GM12878 (cell line): ENCODE measurements around the gene UGT3A2. TPM values are rescaled to one million over a fixed set of nuclear protein-coding genes. Genes with fewer than 3 reads are reported as not detected.

Experiments used
- ATAC-seq: fragments of 200-7000 bp; cut with Tn5 transposase; 3 replicates; pipeline ENCODE4 v1.9.1; 2020; ENCODE audit warnings: mild to moderate bottlenecking, moderate library complexity
- BruUV-seq: library from RNA; stranded (reverse); fragments of 400-500 nt; replicated peaks from 2 replicates; lab custom pipeline; 2021; lab: Mats Ljungman, UMichigan
- CTCF ChIA-PET: fragments of 300-600 bp; sonication (Branson Sonifier 250); formaldehyde crosslinking; extraction: SDS; loops from one replicate; lab custom pipeline; 2021; ENCODE audit warnings: inconsistent platforms; lab: Yijun Ruan, JAX
- POLR2A ChIA-PET: fragments of 350-600 bp; formaldehyde crosslinking; extraction: SDS; loops from one replicate; lab custom pipeline; 2021; ENCODE audit warnings: inconsistent platforms; lab: Charles Lee
- RAD21 ChIA-PET: fragments of 300-600 bp; sonication (Branson Sonifier 250); formaldehyde crosslinking; loops from one replicate; lab custom pipeline; 2023; ENCODE audit warnings: antibody characterized with exemption; ENCODE audit not compliant: unreplicated experiment; lab: Charles Lee
- SMC1A ChIA-PET: fragments of 300-600 bp; sonication (Branson Sonifier 250); formaldehyde crosslinking; loops from one replicate; lab custom pipeline; 2023; ENCODE audit not compliant: unreplicated experiment, uncharacterized antibody; lab: Charles Lee
- DNase-seq: peaks from one replicate; pipeline ENCODE4 v3.0.0-alpha.2; 2011; ENCODE audit warnings: low read depth, low spot score
- FAIRE-seq: peaks from 3 replicates; lab custom pipeline; 2011; peaks lifted over from hg19 to GRCh38; lab: Jason Lieb, UNC
- H2AFZ ChIP-seq: 2 replicates; pipeline ENCODE4 v1.6.0; 2011; ENCODE audit warnings: low read depth, low read length, control low read depth; ENCODE audit not compliant: control insufficient read depth
- H3K27ac ChIP-seq: 2 replicates; pipeline ENCODE4 v1.5.1; 2011; ENCODE audit warnings: control low read depth; ENCODE audit not compliant: control insufficient read depth, insufficient read depth
- H3K27me3 ChIP-seq, 2 experiments: replicated peaks in 1 of 2; 2 replicates each; pipeline versions ENCODE4 v1.6.0 to v1.6.1; 2011; ENCODE audit warnings: low read length in 1 of 2; ENCODE audit not compliant: control insufficient read depth in 2 of 2, insufficient read depth in 2 of 2
- H3K36me3 ChIP-seq, 2 experiments: 2 replicates each; pipeline ENCODE4 v1.5.1; 2011; ENCODE audit warnings: low read length in 1 of 2; ENCODE audit not compliant: control insufficient read depth in 2 of 2, insufficient read depth in 2 of 2
- H3K4me1 ChIP-seq: 2 replicates; pipeline ENCODE4 v1.6.1; 2011; ENCODE audit warnings: mild to moderate bottlenecking, low read length, moderate library complexity, mixed read lengths; ENCODE audit not compliant: control insufficient read depth, insufficient read depth
- H3K4me2 ChIP-seq: 2 replicates; pipeline ENCODE4 v1.6.0; 2011; ENCODE audit warnings: control low read depth; ENCODE audit not compliant: control insufficient read depth, insufficient read depth
- H3K4me3 ChIP-seq: fragments of 200-600 bp; sonication (generic); 2 replicates; pipeline ENCODE4 v1.5.1; 2016
- H3K79me2 ChIP-seq: 2 replicates; pipeline ENCODE4 v1.6.0; 2011; ENCODE audit warnings: low read length; ENCODE audit not compliant: control insufficient read depth, insufficient read depth
- H3K9ac ChIP-seq: 2 replicates; pipeline ENCODE4 v1.8.0; 2011; ENCODE audit warnings: low read length, control low read depth, mixed read lengths; ENCODE audit not compliant: control insufficient read depth, insufficient read depth
- H3K9me3 ChIP-seq: replicated peaks from 3 replicates; pipeline ENCODE4 v1.5.1; 2011; ENCODE audit warnings: mild to moderate bottlenecking, low read length; ENCODE audit not compliant: control insufficient read depth, insufficient read depth
- H4K20me1 ChIP-seq: 2 replicates; pipeline ENCODE4 v1.6.0; 2011; ENCODE audit not compliant: control insufficient read depth, insufficient read depth
- EZH2 ChIP-seq: IDR thresholded peaks from 2 replicates; pipeline ENCODE4 v1.6.1; 2012; ENCODE audit warnings: low read depth, mild to moderate bottlenecking, control low read depth, inconsistent platforms, low read length, borderline replicate concordance; ENCODE audit not compliant: control insufficient read depth
- MEF2A ChIP-seq: IDR thresholded peaks from 2 replicates; pipeline ENCODE4 v1.6.1; 2011; ENCODE audit warnings: low read depth, mild to moderate bottlenecking, low read length, moderate library complexity; ENCODE audit not compliant: insufficient read depth
- MYC ChIP-seq: IDR thresholded peaks from 2 replicates; pipeline ENCODE4 v1.6.1; 2011; ENCODE audit warnings: mild to moderate bottlenecking, low read length, moderate library complexity, inconsistent platforms; ENCODE audit not compliant: insufficient read depth, insufficient replicate concordance, insufficient read length, severe bottlenecking
- NFYA ChIP-seq: IDR thresholded peaks from 2 replicates; pipeline ENCODE4 v1.6.1; 2011; ENCODE audit warnings: low read depth, mild to moderate bottlenecking, low read length, improper control_type of control experiment, borderline replicate concordance
- REST ChIP-seq: IDR thresholded peaks from 2 replicates; pipeline ENCODE4 v1.6.1; 2012; ENCODE audit warnings: mild to moderate bottlenecking, low read depth, low read length
- SUZ12 ChIP-seq: fragments of 200-600 bp; sonication (generic); IDR thresholded peaks from one replicate; pipeline ENCODE4 v1.6.1; 2018; ENCODE audit warnings: antibody characterized with exemption, mild to moderate bottlenecking; ENCODE audit not compliant: unreplicated experiment
- ZNF384 ChIP-seq: IDR thresholded peaks from 2 replicates; pipeline ENCODE4 v1.6.1; 2012; ENCODE audit warnings: low read depth, mild to moderate bottlenecking, low read length, improper control_type of control experiment, borderline replicate concordance
- WGBS: methylation state at CpG from one replicate; pipeline ENCODE4 v1.1.6; 2016; ENCODE audit warnings: low lambda C conversion rate; ENCODE audit not compliant: insufficient replicate concordance, insufficient coverage; ENCODE audit errors: missing lambda C conversion rate; 5-methylcytosine and 5-hydroxymethylcytosine counted together
- in situ Hi-C: fragments of 300-500 bp; cut with MboI; formaldehyde crosslinking; loops from 9 replicates; pipeline ENCODE4 v1.14.3; 2018; ENCODE audit warnings: mixed read lengths
- intact Hi-C: fragments of 100-400 bp; cut with micrococcal nuclease; formaldehyde crosslinking; loops from one replicate; pipeline ENCODE4 v1.14.2; 2022; ENCODE audit not compliant: unreplicated experiment
- polyA plus RNA-seq, 11 experiments: library from polyadenylated mRNA; depleted of rRNA in 4 of 11; unstranded in 6 of 11; stranded (reverse) in 5 of 11; fragments of >200 nt; fragmentation: Nextera tagmentation in 4 of 11; fragmentation: Illumina TruSeq in 1 of 11; extraction: Ambion mirVana in 4 of 11; extraction: Trizol in 1 of 11; gene quantifications; 1 replicate in 1 of 11; 2 replicates in 10 of 11; pipeline versions ENCODE4 v1.2.1 to v1.2.3, GENCODE V29; 2011 to 2016; ENCODE audit warnings: inconsistent platforms in 2 of 11, missing spikeins in 2 of 11, low read depth in 1 of 11
- total RNA-seq, 4 experiments: library from RNA; depleted of rRNA in 3 of 4; stranded (reverse); fragments of >200 nt in 3 of 4; fragmentation: Illumina TruSeq in 1 of 4; extraction: Trizol in 1 of 4; gene quantifications; 2 replicates each; pipeline versions ENCODE4 v1.2.1 to v1.2.3, GENCODE V29; 2013 to 2021

UGT3A2 gene
- total and polyA plus RNA-seq, 10 of the 15 experiments (the other 5 are each of a cell fraction or from before 2014, with no cell fraction given), result 0.02 to 0.50 (median 0.09) TPM; not detected in 7

DNA sequence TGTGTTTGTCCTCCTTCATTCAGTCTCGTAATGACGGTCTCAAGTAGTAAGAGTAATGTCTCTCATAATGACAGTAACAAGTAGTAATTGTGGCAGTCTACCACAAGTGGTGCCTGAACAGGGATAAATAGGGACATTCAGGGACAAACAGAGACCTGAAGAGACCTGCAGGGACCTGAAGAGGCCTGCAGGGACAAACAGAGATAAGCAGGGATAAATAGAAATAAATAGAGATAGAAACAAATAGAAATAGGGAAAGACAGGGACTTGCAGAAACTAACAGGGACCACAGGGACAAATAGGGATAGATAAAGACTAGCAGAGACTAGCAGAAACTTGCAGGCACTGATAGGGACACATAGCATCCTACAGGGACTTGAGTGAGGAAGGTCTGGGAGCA is 7.9 kb downstream of the UGT3A2 start:
- no peak for TF ChIP-seq REST
- no peak for TF ChIP-seq SUZ12
- no peak for TF ChIP-seq MEF2A
- TF ChIP-seq MYC, result no peak
- TF ChIP-seq ZNF384, result no peak
- TF ChIP-seq EZH2, result no peak
- no peak for TF ChIP-seq NFYA
- Histone ChIP-seq H2AFZ (no peak overlapping the region), H3K27me3 (no peaks in the 10 kb centered on the region; a peak in 1 of 4 replicates), H3K9me3 (no peaks in the 10 kb centered on the region), H3K27ac (no peak overlapping the region), H3K9ac (no peak overlapping the region), H3K79me2 (no peaks in the 10 kb centered on the region), H3K36me3 (no peaks in the 10 kb centered on the region), H3K4me3 (no peak overlapping the region), H3K4me2 (no peak overlapping the region), H3K4me1 (no peaks in the 10 kb centered on the region), H4K20me1 (no peaks in the 10 kb centered on the region)
- SMC1A ChIA-PET, result no interaction called here
- intact Hi-C loops (no loop called here), in situ Hi-C loops (no loop called here)
- RAD21 ChIA-PET, result no interaction called here
- DNase-seq, result no peak
- no peak for ATAC-seq
- no TSS peak for BruUV-seq
- CTCF ChIA-PET, result no interaction called here
- POLR2A ChIA-PET, result no interaction called here
- 0% methylated on average over 2 of the region's 2 CpGs for WGBS
- FAIRE-seq, result no peak
